Gastroesophageal sphincter (tissue), 3 donors: Measurements from ENCODE around the gene ZNF337.

Source experiments
- CTCF ChIP-seq, 4 experiments: fragments of 200-600 bp in 2 of 4; fragments of 450-650 bp in 2 of 4; sonication (generic) in 1 of 4; IDR thresholded peaks; one replicate each; pipeline ENCODE4 v1.5.1; 2017 to 2019; ENCODE audit warnings: antibody characterized with exemption in 4 of 4, mild to moderate bottlenecking in 2 of 4, moderate library complexity in 2 of 4
- EP300 ChIP-seq: sonication (generic); formaldehyde crosslinking; IDR thresholded peaks from one replicate; pipeline ENCODE4 v1.6.1; 2017; ENCODE audit warnings: antibody characterized with exemption, mild to moderate bottlenecking
- POLR2A ChIP-seq, 2 donors: fragments of 450-650 bp; IDR thresholded peaks; one replicate each; pipeline ENCODE4 v1.6.1; 2017; ENCODE audit warnings: antibody characterized with exemption in 2 of 2, mild to moderate bottlenecking in 2 of 2, moderate library complexity in 1 of 2

- TF ChIP-seq CTCF (IDR thresholded peaks at IDR 0.05) (no peak), POLR2A (IDR thresholded peaks at IDR 0.05) (no peak), EP300 (no peak)
Measured at GRCh38 chr20:25699914-25700313, 3.3 kb upstream of the ZNF337 start.
